GM21423 (cell line): ENCODE data around the gene PLEKHM1.

Experiments used
- ATAC-seq: cut with Tn5 transposase; IDR thresholded peaks from one replicate; pipeline ENCODE4 v1.9.1; 2021; ENCODE audit warnings: mild to moderate bottlenecking, moderate library complexity; ENCODE audit not compliant: unreplicated experiment

The PLEKHM1 gene

DNA sequence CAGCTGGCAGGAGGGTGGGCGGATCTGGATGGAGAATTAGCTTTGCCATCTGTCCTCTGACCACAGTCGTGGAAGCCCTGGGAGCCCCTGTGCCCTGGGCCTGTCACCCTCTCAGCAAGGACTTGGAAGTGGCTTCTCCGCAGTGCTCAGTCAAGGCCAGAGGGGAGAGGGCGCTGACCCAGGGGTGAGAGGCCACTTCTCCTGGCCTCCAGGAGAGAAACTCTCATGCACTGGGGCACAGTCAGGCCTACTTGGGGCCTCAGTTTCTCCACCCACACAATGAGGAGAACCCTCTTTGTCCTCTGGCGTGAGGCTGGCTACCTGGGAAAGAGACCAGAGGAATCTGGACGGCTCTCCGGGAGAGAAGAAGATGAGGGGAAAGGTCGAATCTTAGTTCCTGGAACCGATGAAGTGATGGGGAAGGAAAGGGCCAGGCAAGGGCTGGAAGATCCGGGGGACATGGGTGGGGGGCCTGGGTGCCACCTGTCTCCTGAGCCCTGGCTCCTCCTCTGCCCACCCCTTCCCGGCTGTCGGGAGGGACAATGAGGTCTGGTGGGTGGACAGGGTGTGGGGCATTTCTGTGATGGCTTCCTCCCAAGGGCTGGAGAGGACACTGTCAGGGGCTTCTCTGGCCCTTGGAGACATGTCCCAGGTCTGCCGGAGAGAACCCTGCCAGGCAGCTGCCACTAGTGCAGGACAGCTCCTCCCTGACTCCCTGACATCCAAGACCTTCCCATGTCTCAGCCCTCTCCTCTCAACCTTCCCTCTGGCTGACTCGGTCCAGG lies 48.8 kb downstream of the PLEKHM1 start:
- ATAC-seq = no peak

- peak; percentile 57 for ATAC-seq
These were observed 49.5 kb downstream of the PLEKHM1 start for GRCh38 chr17:45440839-45441515.

GRCh38 chr17:45440161-45440778 lies 50.3 kb downstream of the PLEKHM1 start:
- ATAC-seq = no peak

DNA sequence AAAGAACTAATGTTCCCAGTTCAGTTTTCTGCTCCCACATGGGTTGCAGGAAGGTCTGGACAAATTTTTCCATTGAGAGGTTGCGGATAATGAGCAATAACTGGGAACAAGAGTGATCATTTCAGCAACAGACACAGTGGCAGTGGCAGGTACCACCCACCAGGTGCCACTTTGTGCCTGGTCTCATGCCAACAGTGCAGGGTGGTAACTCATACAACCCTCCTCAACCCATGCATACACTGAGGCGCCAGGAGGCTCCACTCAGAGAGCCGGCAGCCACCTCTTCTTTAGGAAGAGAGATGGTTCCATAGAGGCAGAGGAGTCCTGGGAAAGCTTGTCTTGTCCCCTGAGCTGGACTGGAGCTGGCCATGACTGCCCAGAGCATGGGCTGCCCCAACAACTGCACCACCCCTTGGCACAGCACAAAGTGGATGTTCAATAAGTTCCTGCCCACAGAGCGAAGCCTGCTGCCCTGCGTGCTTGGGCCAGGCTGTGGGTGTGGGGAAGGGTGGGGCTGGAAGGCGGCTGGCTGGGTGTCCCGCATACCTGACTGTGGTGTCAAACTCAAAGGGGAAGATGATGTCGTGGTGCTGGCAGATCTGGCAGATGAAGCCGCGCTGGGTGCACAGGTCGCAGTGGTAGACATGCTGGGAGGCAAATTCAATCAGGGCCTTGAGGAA lies 51.5 kb downstream of the PLEKHM1 start:
- no peak for ATAC-seq

GRCh38 chr17:45437465-45438283 lies 52.8 kb downstream of the PLEKHM1 start:
- ATAC-seq = no peak

- ATAC-seq = no peak
These were observed 53.7 kb downstream of the PLEKHM1 start for GRCh38 chr17:45436625-45437464.

- no peak for ATAC-seq
These were observed 54.4 kb downstream of the PLEKHM1 start for GRCh38 chr17:45436161-45436560.

DNA sequence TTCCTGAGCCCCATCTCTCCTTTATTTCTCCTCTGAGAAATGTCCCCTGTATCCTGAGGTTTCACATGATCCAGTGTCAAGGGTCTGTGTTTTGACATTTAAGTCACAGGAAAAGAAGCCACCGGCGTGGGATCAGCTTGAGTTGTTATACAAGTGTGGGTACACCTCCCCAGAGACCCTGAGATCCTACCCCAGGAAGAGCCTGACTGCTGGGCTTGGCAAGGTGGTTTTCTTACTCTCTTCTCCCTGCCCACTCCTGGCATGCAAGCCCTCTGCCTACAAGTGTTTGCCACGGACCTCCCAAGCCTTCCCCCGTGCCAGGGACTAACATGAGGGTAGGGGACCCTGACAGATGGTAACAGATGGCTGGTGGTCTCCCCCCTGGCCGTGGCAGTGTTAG lies 55.0 kb downstream of the PLEKHM1 start:
- no peak for ATAC-seq

DNA sequence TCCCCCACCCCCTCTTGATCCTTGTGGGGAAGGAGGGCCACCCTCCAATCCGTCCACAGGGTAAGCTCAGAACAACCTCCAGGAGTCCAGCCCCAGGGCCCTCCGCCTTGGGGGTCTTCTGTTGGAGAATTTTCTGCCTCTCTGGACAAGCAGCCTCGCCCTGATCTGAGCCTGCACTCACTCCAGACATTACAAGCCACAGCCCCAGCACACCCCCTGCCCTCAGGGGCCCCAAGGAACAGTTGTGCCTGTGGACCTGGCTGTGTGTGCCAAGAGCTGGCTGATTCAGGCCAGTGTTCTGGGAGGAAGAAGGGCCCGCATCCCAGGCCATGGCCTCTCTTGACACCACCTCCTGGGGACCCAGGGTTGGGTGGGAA lies 57.4 kb downstream of the PLEKHM1 start:
- ATAC-seq = no peak

GRCh38 chr17:45432405-45433158 lies 57.9 kb downstream of the PLEKHM1 start, which contains the start of gene ARHGAP27:
Gene ARHGAP27, minus strand, starts transcription at chr17:45432870. Its CDS starts 2,591 bp downstream, at chr17:45430279.
- no peak for ATAC-seq

DNA sequence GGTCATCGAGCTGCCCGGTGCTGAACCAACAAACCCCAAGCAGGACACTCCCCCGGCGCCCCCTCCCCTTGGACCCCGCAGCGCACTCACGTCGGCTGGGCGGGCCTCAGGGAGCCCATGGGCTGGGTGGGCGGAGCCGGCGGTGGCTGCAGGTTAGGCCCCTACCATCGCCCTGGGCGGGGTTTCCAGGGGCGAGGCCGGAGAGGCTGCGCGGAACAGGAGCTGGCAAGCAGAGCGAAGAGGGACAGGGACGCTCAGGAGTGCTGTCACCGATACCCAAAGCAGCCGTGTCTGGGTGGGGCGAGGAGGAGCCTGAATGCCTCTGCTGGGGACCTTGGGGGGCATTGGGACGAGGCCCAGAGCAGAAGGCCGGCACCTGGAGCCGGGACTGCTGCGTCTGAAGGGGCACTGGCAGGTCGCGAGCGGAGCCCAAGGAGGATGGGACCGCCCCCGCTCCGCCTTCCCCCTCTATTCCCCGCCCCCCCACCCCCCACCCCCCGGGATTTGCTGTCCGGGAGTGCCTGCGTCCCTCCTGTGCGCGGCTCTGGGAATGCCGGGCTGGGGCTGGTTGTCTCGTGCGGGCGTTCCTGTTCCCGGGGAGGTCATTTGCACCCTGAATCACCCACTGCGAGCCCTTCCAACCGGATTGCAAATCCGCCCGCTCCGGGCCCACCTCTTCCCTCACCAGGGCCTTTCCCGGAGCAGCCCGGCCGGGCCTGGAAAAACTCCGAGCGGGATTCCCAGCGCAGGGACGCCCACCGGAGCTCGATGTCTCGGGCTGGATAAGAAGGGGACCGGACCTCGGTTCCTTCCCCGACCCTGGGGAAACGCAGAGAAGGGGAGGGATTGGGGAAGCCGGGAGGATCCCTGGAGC lies 58.8 kb downstream of the PLEKHM1 start:
- peak; percentile 61 for ATAC-seq

GRCh38 chr17:45430738-45431530 lies 59.6 kb downstream of the PLEKHM1 start:
- peak; percentile 12 for ATAC-seq

DNA sequence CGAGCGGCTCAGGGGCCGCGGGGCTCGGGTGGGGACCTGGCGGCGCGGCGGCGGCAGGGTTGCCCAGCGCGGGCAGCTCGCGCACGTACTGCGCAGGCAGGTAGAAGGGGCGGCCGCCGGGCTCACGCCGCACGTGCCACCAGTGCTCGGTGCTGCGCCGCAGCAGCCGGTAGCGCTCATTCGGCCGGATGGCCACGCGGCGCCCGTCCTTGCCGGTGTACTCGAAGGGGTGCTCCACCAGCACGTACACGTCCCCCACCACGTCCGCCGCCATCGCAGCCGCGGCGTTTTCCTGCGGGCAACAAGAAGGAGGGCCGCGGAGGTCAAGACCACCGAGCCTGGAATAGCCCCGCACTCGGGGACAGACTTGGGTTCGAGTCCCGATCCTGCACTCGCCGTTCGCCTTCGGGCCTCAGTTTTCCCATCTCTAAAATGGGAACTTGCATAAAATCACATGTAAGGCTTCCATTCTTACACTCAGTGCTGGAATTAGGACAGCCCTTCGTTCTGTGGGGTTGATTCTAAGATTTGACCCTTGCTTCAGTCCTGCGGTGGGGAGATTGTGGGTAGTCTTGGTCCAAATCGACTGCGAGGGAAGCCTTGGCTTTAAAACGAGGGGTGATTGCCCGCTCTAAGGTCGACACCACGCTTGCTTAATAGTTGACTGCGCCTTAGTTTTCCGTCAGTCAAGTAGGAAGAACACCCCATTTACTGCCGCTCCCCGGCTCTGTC lies 60.3 kb downstream of the PLEKHM1 start:
- ATAC-seq = no peak

- no peak for ATAC-seq
These were observed 61.0 kb downstream of the PLEKHM1 start for GRCh38 chr17:45429339-45430005.

GRCh38 chr17:45428931-45429338 lies 61.6 kb downstream of the PLEKHM1 start:
- ATAC-seq = no peak

DNA sequence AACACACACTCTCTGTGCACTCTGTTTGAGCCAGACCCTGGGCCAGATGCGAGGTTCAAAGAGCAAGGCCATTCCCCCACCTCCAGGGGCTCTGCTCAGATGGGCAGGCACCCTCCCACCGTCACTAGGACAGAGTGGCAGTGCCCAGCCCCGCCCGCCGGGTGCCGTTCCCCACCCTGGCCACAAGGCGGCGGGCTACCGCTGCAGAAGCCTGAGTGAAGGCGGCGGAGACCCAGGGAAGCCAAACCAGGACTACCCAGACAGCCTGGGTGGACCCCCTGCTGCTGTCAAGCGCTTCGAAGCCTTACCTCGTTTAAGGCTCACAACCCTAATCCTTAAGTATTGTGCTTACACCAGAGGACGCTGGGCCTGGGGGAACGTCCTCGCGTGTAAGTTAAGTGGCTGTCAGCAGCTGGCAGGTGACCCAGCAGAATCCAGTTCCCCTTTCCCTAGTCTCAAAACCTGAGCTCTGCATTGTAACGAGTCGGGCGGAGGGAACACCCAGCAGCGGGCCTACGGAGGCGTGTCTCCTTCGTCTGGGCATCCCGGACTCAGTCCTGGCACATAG lies 62.4 kb downstream of the PLEKHM1 start:
- ATAC-seq = no peak
